ENCODE measurements around the gene PACRG. TPM values are rescaled to one million over a fixed set of nuclear protein-coding genes. Genes with fewer than 3 reads are reported as not detected.

PACRG gene
- polyA plus RNA-seq, 3 donors: not detected

GRCh38 chr6:163128324-163128723 is 400.6 kb downstream of the PACRG start:
- no peak for TF ChIP-seq CTCF (IDR thresholded peaks at IDR 0.05)
- no peaks in the 10 kb centered on the region for H3K79me2 ChIP-seq (ENCODE audit: insufficient read depth, low read length)
- no peak overlapping the region for H3K4me2 ChIP-seq (replicated peaks; ENCODE audit: extremely low read depth, low read length, poor library complexity, severe bottlenecking)
- no peak overlapping the region for H3K9ac ChIP-seq (ENCODE audit: insufficient read depth, low read length, poor library complexity, severe bottlenecking)
- no peaks in the 10 kb centered on the region for H3K4me1 ChIP-seq (ENCODE audit: control insufficient read depth in 1 of 2, insufficient read depth in 2 of 2, low read length in 2 of 2)
- no peak overlapping the region for H3K27ac ChIP-seq (ENCODE audit: low read depth in 1 of 2, low read length in 2 of 2)
- no peaks in the 10 kb centered on the region for H4K20me1 ChIP-seq (ENCODE audit: insufficient read depth, low read length)
- no peaks in the 10 kb centered on the region for H3K36me3 Mint-ChIP-seq
- peaks cover 0 to 7% (median 0%) of the 10 kb centered on the region in 7 donors for H3K9me3 Mint-ChIP-seq
- no peak for DNase-seq
- H2AFZ ChIP-seq (ENCODE audit: insufficient read depth, low read depth, low read length, poor library complexity, severe bottlenecking): no peak overlapping the region
- no peaks in the 10 kb centered on the region for H3K27me3 ChIP-seq (ENCODE audit: control insufficient read depth in 2 of 2, insufficient read depth in 2 of 2, low read length in 2 of 2)
- H3K27ac Mint-ChIP-seq: no peak overlapping the region
- WGBS (ENCODE audit: insufficient coverage): no CpG with 5 or more reads among the region's 2 CpGs
- H3K4me1 Mint-ChIP-seq: no peaks in the 10 kb centered on the region
- no peaks in the 10 kb centered on the region for H3K36me3 ChIP-seq (replicated peaks in 1 of 2; ENCODE audit: control insufficient read depth in 1 of 2, insufficient read depth in 2 of 2, low read length in 2 of 2)
- no peaks in the 10 kb centered on the region for H3K9me3 ChIP-seq (replicated peaks in 1 of 2; ENCODE audit: control insufficient read depth in 1 of 2, insufficient read depth in 1 of 2, low read length in 2 of 2)
- H3K4me3 Mint-ChIP-seq: no peak overlapping the region
- H3K27me3 Mint-ChIP-seq (ENCODE audit: low read depth in 3 of 3): no peaks in the 10 kb centered on the region
- H3K4me3 ChIP-seq (replicated peaks in 1 of 3; ENCODE audit: low read depth in 2 of 3, low read length in 3 of 3): no peak overlapping the region
- intact Hi-C loops (cut with micrococcal nuclease): no loop called here

GRCh38 chr6:163132050-163132750 is 404.4 kb downstream of the PACRG start:
- Mint-ChIP-seq H3K27ac (no peak overlapping the region), H3K4me3 (no peak overlapping the region)

More at GRCh38 chr6:163132050-163132750, 404.4 kb downstream of the PACRG start:
- Histone ChIP-seq H3K27ac (ENCODE audit: low read depth in 1 of 2, low read length in 2 of 2) (no peak overlapping the region), H3K79me2 (ENCODE audit: insufficient read depth, low read length) (no peaks in the 10 kb centered on the region), H3K4me3 (replicated peaks in 1 of 3; ENCODE audit: low read depth in 2 of 3, low read length in 3 of 3) (no peak overlapping the region), H3K27me3 (ENCODE audit: control insufficient read depth in 2 of 2, insufficient read depth in 2 of 2, low read length in 2 of 2) (no peaks in the 10 kb centered on the region), H3K4me1 (ENCODE audit: control insufficient read depth in 1 of 2, insufficient read depth in 2 of 2, low read length in 2 of 2) (no peaks in the 10 kb centered on the region), H3K4me2 (replicated peaks; ENCODE audit: extremely low read depth, low read length, poor library complexity, severe bottlenecking) (no peak overlapping the region), H4K20me1 (ENCODE audit: insufficient read depth, low read length) (no peaks in the 10 kb centered on the region), H3K9ac (ENCODE audit: insufficient read depth, low read length, poor library complexity, severe bottlenecking) (no peak overlapping the region), H2AFZ (ENCODE audit: insufficient read depth, low read depth, low read length, poor library complexity, severe bottlenecking) (no peak overlapping the region), H3K9me3 (replicated peaks in 1 of 2; ENCODE audit: control insufficient read depth in 1 of 2, insufficient read depth in 1 of 2, low read length in 2 of 2) (no peaks in the 10 kb centered on the region), H3K36me3 (replicated peaks in 1 of 2; ENCODE audit: control insufficient read depth in 1 of 2, insufficient read depth in 2 of 2, low read length in 2 of 2) (no peaks in the 10 kb centered on the region)
- WGBS (ENCODE audit: insufficient coverage): 77% methylated on average over 2 of the region's 2 CpGs
- DNase-seq: no peak
- no peaks in the 10 kb centered on the region for H3K4me1 Mint-ChIP-seq
- no peaks in the 10 kb centered on the region for H3K36me3 Mint-ChIP-seq
- intact Hi-C loops (cut with micrococcal nuclease): no loop called here
- H3K27me3 Mint-ChIP-seq (ENCODE audit: low read depth in 3 of 3): no peaks in the 10 kb centered on the region
- H3K9me3 Mint-ChIP-seq: peaks cover 0 to 7% (median 0%) of the 10 kb centered on the region in 7 donors
- no peak for TF ChIP-seq CTCF (IDR thresholded peaks at IDR 0.05)
